ENCODE data around the gene SRMS.

DNA sequence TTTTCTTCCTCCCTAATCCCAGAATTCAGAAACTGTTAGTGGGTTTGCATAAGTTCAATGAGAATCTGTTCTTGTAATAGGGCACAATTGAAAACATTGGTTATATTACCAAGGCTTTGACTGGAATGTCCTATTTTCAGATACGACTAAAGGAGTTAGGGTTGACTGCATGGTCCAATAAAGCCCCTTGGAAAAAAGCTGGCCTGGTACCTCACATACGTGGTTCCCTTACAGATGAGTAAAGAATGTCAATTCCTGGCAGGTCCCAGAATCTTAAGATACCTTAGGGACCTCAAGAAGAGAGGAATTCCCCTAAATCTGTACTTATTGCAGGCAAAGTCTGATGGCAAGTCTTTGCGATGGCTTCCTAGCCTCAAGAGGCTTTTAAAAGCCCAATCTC, 22.4 kb downstream of the SRMS start:
- TF ChIP-seq POLR2A (IDR thresholded peaks at IDR 0.05): no peak
- TF ChIP-seq, protein P1, sequence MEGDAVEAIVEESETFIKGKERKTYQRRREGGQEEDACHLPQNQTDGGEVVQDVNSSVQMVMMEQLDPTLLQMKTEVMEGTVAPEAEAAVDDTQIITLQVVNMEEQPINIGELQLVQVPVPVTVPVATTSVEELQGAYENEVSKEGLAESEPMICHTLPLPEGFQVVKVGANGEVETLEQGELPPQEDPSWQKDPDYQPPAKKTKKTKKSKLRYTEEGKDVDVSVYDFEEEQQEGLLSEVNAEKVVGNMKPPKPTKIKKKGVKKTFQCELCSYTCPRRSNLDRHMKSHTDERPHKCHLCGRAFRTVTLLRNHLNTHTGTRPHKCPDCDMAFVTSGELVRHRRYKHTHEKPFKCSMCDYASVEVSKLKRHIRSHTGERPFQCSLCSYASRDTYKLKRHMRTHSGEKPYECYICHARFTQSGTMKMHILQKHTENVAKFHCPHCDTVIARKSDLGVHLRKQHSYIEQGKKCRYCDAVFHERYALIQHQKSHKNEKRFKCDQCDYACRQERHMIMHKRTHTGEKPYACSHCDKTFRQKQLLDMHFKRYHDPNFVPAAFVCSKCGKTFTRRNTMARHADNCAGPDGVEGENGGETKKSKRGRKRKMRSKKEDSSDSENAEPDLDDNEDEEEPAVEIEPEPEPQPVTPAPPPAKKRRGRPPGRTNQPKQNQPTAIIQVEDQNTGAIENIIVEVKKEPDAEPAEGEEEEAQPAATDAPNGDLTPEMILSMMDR (IDR thresholded peaks at IDR 0.05): no peak

Measured in heart left ventricle (tissue), 13 donors.